GM12878 (cell line): Measurements from ENCODE around the gene PIP.

Experiments
- ATF7 ChIP-seq: fragments of 450-650 bp; IDR thresholded peaks from 2 replicates; pipeline ENCODE4 v1.6.1; 2016; ENCODE audit warnings: low read depth, mild to moderate bottlenecking
- BCL11A ChIP-seq: IDR thresholded peaks from 2 replicates; pipeline ENCODE4 v1.6.1; 2011; ENCODE audit warnings: low read depth, low read length
- BHLHE40 ChIP-seq, 2 experiments: fragments of 450-650 bp in 1 of 2; IDR thresholded peaks; 2 replicates each; pipeline ENCODE4 v1.6.1; 2011 to 2017; ENCODE audit warnings: low read depth in 2 of 2, borderline replicate concordance in 1 of 2, improper control_type of control experiment in 1 of 2, low read length in 1 of 2, mild to moderate bottlenecking in 1 of 2
- BRCA1 ChIP-seq: IDR thresholded peaks from 2 replicates; pipeline ENCODE4 v1.6.1; 2011; ENCODE audit warnings: low read depth, low read length, improper control_type of control experiment
- CBX3 ChIP-seq: fragments of 200-600 bp; sonication (generic); IDR thresholded peaks from 2 replicates; pipeline ENCODE4 v1.6.1; 2016; ENCODE audit warnings: low read depth, borderline replicate concordance
- EZH2 ChIP-seq: IDR thresholded peaks from 2 replicates; pipeline ENCODE4 v1.6.1; 2012; ENCODE audit warnings: low read depth, mild to moderate bottlenecking, control low read depth, inconsistent platforms, low read length, borderline replicate concordance; ENCODE audit not compliant: control insufficient read depth
- NFYB ChIP-seq: IDR thresholded peaks from 2 replicates; pipeline ENCODE4 v1.6.1; 2011; ENCODE audit warnings: low read depth, mild to moderate bottlenecking, low read length, improper control_type of control experiment, moderate library complexity; ENCODE audit not compliant: insufficient read depth
- NR2C2 ChIP-seq: IDR thresholded peaks from 2 replicates; pipeline ENCODE4 v1.6.1; 2011; ENCODE audit warnings: borderline replicate concordance, low read depth; ENCODE audit not compliant: control insufficient read depth, insufficient read length
- TF ChIP-seq, protein P1 (sequence below): IDR thresholded peaks from 2 replicates; pipeline ENCODE4 v1.6.1; 2011; ENCODE audit warnings: borderline replicate concordance, low read depth, mild to moderate bottlenecking, moderate library complexity, mixed read lengths, low read length; ENCODE audit not compliant: insufficient read depth; ENCODE audit errors: extremely low read length
- TF ChIP-seq, protein P2 (sequence below), 3 experiments: IDR thresholded peaks in 2 of 3; conservative IDR thresholded peaks in 1 of 3; 2 replicates each; pipeline ENCODE4 v1.5.1; 2011; ENCODE audit warnings: low read depth in 3 of 3, low read length in 3 of 3, mild to moderate bottlenecking in 3 of 3, control low read depth in 2 of 3, moderate library complexity in 2 of 3, inconsistent platforms in 1 of 3, mixed read lengths in 1 of 3; ENCODE audit not compliant: control insufficient read depth in 2 of 3, insufficient read depth in 1 of 3; ENCODE audit errors: extremely low read depth in 1 of 3
- TF ChIP-seq, protein P3 (sequence below): IDR thresholded peaks from 2 replicates; pipeline ENCODE4 v1.6.1; 2012; ENCODE audit warnings: mild to moderate bottlenecking, low read depth, low read length
- TF ChIP-seq, protein P4 (sequence below): fragments of 450-650 bp; IDR thresholded peaks from 2 replicates; pipeline ENCODE4 v1.6.1; 2016; ENCODE audit warnings: mild to moderate bottlenecking

DNA sequence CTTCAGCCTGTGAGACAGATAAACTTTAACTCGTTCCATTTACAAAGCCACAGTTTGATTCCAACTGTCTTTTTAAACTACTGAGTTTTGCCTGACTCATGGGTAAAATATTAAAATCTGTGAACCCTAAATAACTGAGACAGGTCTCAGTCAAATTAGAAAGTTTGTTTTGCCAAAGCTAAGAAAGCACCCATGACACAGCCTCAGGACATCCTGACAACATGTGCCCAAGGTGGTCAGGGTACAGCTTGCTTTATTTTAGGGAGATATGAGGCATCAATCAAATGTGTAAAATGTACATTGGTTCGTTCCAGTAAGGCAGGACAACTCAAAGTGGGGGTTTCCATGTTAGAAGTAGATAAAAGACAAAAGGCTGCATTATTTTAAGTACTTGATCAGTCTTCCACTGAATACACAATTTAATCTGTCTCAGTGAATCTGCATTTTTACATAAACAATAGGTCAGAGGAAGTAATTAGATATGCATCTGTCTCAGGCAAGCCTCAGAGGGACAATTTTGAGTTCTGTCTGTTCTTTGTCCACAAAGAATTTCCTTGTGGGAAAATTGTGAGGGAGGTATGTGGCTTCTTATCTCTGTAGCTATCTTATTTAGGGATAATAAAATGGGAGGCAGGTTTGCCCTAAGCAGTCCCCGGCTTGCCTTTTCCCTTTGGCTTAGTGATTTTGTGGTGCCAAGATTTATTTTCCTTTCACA, 11.0 kb upstream of the PIP start:
- TF ChIP-seq, protein P1, sequence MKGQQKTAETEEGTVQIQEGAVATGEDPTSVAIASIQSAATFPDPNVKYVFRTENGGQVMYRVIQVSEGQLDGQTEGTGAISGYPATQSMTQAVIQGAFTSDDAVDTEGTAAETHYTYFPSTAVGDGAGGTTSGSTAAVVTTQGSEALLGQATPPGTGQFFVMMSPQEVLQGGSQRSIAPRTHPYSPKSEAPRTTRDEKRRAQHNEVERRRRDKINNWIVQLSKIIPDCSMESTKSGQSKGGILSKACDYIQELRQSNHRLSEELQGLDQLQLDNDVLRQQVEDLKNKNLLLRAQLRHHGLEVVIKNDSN, result no peak
- TF ChIP-seq BHLHE40 (IDR thresholded peaks at IDR 0.05; ENCODE audit: borderline replicate concordance in 1 of 2, low read depth in 2 of 2, low read length in 1 of 2) (no peak), EZH2 (no peak), BCL11A (no peak), NR2C2 (no peak), BRCA1 (no peak), NFYB (no peak), CBX3 (no peak), ATF7 (no peak)
- TF ChIP-seq, protein P2, sequence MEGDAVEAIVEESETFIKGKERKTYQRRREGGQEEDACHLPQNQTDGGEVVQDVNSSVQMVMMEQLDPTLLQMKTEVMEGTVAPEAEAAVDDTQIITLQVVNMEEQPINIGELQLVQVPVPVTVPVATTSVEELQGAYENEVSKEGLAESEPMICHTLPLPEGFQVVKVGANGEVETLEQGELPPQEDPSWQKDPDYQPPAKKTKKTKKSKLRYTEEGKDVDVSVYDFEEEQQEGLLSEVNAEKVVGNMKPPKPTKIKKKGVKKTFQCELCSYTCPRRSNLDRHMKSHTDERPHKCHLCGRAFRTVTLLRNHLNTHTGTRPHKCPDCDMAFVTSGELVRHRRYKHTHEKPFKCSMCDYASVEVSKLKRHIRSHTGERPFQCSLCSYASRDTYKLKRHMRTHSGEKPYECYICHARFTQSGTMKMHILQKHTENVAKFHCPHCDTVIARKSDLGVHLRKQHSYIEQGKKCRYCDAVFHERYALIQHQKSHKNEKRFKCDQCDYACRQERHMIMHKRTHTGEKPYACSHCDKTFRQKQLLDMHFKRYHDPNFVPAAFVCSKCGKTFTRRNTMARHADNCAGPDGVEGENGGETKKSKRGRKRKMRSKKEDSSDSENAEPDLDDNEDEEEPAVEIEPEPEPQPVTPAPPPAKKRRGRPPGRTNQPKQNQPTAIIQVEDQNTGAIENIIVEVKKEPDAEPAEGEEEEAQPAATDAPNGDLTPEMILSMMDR (IDR thresholded peaks at IDR 0.05 in 2 of 3, conservative IDR thresholded peaks at IDR 0.05 in 1 of 3; ENCODE audit: control insufficient read depth in 2 of 3, extremely low read depth in 1 of 3, insufficient read depth in 1 of 3, low read depth in 3 of 3, low read length in 3 of 3), result no peak
- TF ChIP-seq, protein P3, sequence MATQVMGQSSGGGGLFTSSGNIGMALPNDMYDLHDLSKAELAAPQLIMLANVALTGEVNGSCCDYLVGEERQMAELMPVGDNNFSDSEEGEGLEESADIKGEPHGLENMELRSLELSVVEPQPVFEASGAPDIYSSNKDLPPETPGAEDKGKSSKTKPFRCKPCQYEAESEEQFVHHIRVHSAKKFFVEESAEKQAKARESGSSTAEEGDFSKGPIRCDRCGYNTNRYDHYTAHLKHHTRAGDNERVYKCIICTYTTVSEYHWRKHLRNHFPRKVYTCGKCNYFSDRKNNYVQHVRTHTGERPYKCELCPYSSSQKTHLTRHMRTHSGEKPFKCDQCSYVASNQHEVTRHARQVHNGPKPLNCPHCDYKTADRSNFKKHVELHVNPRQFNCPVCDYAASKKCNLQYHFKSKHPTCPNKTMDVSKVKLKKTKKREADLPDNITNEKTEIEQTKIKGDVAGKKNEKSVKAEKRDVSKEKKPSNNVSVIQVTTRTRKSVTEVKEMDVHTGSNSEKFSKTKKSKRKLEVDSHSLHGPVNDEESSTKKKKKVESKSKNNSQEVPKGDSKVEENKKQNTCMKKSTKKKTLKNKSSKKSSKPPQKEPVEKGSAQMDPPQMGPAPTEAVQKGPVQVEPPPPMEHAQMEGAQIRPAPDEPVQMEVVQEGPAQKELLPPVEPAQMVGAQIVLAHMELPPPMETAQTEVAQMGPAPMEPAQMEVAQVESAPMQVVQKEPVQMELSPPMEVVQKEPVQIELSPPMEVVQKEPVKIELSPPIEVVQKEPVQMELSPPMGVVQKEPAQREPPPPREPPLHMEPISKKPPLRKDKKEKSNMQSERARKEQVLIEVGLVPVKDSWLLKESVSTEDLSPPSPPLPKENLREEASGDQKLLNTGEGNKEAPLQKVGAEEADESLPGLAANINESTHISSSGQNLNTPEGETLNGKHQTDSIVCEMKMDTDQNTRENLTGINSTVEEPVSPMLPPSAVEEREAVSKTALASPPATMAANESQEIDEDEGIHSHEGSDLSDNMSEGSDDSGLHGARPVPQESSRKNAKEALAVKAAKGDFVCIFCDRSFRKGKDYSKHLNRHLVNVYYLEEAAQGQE, result no peak
- TF ChIP-seq, protein P4, sequence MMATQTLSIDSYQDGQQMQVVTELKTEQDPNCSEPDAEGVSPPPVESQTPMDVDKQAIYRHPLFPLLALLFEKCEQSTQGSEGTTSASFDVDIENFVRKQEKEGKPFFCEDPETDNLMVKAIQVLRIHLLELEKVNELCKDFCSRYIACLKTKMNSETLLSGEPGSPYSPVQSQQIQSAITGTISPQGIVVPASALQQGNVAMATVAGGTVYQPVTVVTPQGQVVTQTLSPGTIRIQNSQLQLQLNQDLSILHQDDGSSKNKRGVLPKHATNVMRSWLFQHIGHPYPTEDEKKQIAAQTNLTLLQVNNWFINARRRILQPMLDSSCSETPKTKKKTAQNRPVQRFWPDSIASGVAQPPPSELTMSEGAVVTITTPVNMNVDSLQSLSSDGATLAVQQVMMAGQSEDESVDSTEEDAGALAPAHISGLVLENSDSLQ, result no peak
